ENCODE data around the gene IL17RD.

IL17RD gene

DNA sequence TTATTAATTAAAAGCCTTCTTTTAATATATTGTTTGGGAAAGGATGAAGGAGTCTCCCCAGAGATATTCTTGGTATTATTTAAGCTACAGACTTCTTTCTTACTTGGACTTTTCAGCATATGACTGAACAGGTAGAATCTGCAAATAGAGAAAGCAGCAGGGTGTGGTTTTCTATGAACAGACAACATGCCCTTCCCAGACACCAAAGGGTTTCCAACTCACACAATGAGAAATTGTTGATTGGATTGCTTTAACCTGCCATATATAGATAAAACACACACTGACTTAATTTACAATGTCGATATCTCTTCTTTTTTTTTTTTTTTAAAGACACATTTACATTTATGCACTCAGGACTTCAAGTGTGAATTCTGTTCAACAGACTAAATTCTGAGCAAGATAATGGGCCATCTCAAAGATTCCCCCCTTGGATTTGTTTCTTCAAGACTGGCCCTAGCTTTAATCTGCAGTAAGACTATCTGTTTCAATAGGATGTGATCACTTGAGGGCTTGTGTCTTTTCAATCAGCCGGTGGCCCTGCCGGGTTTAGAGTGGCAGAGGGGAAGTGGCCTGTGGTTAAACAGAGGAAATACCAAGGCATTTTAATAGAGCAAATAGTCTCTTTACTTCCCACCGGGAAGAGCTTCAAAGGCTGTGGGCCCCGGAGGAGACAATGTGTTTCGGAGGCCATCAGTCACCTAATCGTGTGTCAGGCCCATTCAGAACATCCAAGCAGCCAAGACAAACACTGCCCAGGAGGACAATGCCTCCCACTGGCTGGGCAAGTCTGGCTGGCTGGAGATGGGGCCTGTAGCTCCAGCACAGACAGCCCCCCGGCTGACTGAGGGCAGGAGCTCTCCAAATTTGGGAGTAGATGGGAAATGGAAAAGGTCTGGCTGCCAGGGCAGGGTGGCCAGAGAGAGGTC, 6.1 kb downstream of the IL17RD start:
- no peak for DNase-seq (ENCODE audit: low read depth)

DNA sequence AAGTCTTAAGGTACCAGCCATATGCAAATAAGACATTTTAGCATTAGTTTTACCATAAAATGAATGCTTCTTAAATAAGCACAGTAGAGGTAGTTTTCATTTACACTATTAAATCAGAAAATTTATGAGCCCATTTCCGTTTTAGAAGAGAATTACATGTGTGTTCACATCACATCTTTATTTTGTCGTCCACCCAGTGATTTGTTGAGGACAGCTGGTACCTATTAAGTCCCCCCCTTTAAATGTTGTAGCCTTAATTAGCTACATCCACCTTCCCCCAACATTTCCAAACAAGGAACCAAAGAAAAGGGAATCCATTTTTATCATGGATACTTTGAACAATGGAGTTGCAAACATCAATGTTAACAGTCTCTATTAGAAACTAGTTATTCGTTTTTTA, 6.8 kb downstream of the IL17RD start:
- DNase-seq (ENCODE audit: low read depth) = no peak

GRCh38 chr3:57157545-57157944, 7.6 kb downstream of the IL17RD start:
- no peak for DNase-seq (ENCODE audit: low read depth)

DNA sequence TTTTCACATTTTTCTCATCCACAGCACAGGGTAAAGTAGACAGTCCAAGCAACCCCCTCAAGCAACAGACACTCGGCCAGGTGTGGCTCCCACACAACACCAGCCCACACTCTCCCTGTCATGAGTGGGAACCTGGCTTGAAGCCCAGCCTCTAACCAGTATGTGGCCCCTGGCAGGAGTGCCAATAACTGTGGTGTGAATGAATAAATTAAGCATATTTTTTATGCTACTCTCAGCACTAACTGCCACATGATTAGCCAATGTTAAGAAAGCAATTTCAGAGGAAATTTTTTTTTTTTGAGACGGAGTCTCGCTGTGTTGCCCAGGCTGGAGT, 9.9 kb downstream of the IL17RD start:
- no peak for DNase-seq (ENCODE audit: low read depth)

DNA sequence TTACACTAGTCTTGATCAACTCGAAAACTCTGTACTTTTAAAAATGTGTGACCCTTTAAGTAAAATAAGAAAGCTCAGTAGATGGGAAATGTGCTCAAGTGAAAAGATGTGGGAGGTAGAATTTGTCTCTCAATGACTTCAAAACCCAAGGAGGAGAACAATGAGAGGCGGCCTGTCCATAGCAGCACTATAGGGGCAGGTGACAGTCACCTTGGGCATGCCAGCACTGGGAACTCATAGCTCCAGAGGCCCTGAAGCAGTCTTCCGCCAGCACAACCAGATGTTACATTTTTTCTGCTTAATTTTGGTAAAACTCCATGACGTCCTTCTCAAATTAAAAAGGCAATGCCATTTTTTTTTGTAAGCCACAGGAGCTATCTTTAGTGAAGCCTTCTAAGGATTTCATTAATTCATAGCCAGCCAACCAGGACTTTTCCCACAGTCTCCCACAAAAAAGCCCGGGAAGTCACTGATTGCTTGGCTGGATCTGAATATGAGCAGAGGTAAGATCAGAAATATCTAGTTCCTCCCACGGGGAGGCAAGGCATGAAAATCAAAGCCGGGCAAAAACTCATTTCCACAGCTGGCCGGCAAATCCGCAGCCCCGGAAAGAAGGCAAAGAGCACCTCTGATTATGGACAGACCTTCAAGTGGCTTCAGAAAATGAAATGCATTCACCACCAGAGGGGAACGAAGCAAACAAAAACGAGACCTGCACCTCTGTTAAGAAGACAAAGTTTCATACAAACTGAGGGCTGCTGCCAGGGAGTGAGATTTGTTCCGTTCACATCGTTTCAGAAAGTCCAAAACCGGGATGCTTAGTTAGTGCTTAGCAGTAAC, 10.5 kb downstream of the IL17RD start:
- no peak for DNase-seq (ENCODE audit: low read depth)

GRCh38 chr3:57152151-57153143, 12.7 kb downstream of the IL17RD start:
- no peak for DNase-seq (ENCODE audit: low read depth)

- DNase-seq (ENCODE audit: low read depth) = no peak
Measured at GRCh38 chr3:57151749-57152148, 13.4 kb downstream of the IL17RD start.

- DNase-seq (ENCODE audit: low read depth) = no peak
Measured at GRCh38 chr3:57151021-57151449, 14.1 kb downstream of the IL17RD start.

- DNase-seq (ENCODE audit: low read depth) = no peak
Measured at GRCh38 chr3:57150113-57150581, 15.0 kb downstream of the IL17RD start.

DNA sequence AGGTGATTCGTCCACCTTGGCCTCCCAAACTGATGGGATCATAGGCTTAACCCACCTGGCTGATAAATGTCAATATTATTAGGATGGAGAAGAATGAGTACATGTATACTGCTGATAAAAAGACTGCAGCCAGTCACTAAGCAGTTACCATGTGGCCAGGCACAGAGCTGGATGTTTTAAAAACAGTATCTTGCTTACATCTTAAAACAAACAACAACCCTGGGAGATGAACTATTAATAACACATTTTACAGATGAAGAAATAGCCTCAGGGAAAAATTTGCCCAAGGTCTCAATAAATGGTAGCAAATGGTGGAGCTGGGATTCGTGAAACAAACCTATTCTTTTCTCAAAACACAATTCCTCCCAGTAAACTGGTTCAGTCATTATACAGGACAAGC, 18.1 kb downstream of the IL17RD start:
- no peak for DNase-seq (ENCODE audit: low read depth)

- no peak for DNase-seq (ENCODE audit: low read depth)
Measured at GRCh38 chr3:57145852-57146251, 19.3 kb downstream of the IL17RD start.

DNA sequence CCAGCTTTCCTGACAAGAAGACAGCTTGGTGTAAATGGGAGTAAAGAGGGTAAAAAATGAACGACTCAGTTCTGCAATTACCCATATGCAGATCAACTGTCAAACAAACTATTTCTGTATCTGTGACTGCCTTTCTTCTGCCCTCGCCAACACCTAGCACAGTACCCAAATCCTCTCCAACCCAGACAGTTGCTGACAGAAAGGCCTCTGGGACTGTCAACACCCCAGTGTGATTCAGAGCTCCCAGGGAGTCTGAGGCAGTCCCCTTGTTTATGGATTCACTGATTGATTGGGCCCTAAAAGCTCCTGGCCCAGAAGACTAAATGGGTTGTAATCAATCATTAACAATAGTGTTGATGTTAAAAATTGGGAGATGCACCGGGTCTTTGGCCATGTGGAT, 20.2 kb downstream of the IL17RD start:
- no peak for DNase-seq (ENCODE audit: low read depth)

DNA sequence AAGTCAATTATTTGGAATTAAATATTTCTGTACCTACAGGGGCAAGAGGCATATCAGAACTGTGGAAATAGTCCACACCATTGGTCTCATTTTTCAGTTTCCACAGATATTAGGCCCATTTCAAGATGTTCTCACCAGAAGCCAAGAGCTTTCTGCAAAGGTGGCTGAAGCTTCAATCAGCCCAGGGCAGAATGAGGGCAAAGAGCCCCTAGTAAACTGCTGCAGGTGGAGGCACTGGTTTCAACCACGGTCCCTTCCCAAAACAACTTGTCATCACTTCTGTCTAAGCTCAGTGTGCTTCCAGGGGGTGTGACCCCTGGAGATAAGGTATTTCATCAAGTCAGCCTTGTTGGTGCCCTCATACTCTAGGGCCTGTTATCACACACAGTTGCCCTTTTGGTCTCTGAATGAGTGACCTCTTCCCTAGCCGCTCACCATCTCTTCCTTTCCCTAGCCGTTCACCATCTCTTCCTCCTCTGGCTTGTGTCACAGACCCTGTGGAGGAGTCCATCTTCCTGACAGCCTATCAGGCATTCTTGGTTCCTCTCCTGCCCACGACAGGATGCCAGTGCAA, 21.2 kb downstream of the IL17RD start:
- no peak for DNase-seq (ENCODE audit: low read depth)

DNA sequence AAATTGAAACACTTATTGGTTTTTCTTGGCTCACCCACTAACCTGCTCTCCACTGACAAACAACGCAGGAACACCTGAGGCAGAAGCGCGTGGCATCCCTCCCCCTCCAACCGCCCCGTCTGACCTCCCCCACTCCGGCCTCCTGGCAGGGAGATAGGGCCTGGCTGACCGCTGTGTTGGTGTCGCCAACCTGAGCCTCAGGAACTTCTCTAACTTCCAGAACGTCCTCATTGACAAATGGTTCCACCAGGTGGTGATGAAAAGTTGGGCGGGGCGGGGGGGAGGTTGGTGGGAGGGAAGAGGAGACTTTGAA, 22.8 kb downstream of the IL17RD start:
- no peak for DNase-seq (ENCODE audit: low read depth)

GRCh38 chr3:57141719-57142410, 23.3 kb downstream of the IL17RD start:
- no peak for DNase-seq (ENCODE audit: low read depth)

DNA sequence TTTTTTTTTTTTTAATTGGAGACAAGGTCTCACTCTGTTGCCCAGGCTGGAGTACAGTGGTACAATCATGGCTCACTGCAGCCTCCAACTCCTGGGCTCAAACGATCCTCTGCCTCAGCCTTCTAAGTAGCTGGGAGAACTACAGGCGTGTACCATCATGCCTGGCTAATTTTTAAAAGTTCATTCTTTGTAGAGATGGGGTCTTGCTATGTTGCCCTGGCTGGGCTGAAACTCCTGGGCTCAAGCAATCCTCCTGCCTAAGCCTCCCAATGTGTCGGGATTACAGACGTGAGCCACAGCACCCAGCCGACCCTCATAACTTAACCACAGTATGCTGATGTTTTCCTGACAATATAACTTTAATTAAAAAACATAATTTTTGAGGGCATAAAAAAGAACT, 24.3 kb downstream of the IL17RD start:
- no peak for DNase-seq (ENCODE audit: low read depth)

DNA sequence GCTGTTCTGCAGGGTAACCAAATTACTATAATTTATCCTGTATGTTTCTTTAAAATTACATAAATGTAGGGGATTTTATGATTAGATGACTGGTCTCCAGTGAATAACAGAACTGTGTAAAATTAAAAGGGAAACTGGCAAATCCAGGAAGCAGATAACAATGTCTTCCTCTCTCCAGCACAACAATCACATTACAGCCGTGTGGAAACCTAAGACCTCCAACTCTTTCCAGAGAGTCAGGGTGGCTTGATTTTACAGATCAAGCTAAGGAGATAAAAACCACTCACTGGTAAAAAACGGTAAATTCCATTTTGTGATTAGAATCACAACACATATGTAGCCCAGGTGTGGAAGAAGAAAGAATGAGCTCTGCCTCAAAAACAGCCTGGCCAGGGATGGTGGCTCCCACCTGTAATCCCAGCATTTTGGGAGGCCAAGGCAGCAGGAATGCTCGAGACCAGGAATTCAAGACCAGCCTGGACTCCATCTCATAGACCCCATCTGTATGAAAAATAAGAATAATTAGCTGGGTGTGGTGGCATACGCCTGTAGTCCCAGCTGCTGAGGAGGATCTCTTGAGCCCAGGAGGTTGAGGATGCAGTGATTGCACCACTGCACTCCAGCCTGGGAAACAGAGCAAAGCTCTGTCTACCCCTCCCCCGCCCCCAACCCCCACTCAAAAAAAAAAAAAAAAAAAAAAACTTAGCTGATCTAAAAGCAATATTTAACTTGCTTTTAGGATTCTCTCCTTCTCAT, 29.0 kb downstream of the IL17RD start:
- DNase-seq (ENCODE audit: low read depth) = no peak

GRCh38 chr3:57133157-57133556, 32.0 kb downstream of the IL17RD start:
- DNase-seq (ENCODE audit: low read depth) = no peak

DNA sequence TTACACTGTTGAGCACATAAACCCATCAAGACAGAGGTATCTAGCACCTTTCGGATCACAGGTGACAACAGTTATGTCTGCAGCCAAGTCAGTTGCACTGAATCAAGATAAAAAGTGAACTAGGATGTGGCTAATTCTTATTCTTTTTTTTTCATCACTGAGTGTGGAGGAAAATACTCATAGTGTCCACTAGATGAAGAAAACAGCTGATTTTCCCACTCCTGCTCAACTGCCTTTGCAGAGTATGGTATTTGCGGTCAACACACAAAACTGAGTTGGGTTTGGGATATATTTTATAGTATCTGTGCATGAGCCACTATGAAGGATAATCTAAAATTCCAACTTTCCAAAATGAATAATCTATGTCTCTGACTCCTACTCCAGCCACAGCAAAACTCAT, 32.5 kb downstream of the IL17RD start:
- DNase-seq (ENCODE audit: low read depth) = no peak

DNA sequence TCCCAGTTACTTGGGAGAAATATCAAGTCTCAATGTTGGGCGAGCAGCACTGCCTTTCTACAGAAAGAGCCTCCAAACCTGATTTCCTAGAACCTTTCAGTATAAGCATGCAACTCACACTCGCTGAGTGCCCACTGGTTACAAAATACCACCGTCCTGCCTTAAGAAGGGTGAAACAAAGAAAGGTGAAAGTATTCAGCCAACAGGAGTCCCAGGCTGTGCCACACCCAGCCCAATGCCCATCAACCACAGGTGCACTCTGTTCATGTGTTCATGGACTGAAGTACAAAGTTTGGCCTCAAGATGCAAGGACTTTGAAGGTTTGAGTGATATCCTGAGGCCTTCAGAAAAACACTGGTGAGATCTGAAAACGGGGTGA, 34.0 kb downstream of the IL17RD start:
- no peak for DNase-seq (ENCODE audit: low read depth)

Data from stimulated activated CD8-positive, alpha-beta memory T cell treated with anti-CD3 and anti-CD28 coated beads, Interleukin-15, amount 100 ng/mL, for 1 hour (primary cell).